Heart right ventricle (tissue), 16 donors: ENCODE results near the gene ITGAE. TPM values are rescaled to one million over a fixed set of nuclear protein-coding genes. Genes with fewer than 3 reads are reported as not detected.
"Not testable (repeated sequence)": the region's sequence is repeated elsewhere in the genome, so short reads cannot be mapped to it uniquely, and the experiment has no call there.

ENCODE experiments used
- ATAC-seq, 8 donors: fragments of 200-7000 bp; cut with Tn5 transposase; one replicate each; pipeline ENCODE4 v1.9.1; 2020; ENCODE audit warnings: mild to moderate bottlenecking in 8 of 8, moderate library complexity in 8 of 8, moderate number of reproducible peaks in 1 of 8
- DNase-seq, 2 donors: peaks; one replicate each; pipeline ENCODE4 v3.0.0-alpha.2; 2020
- H3K27ac ChIP-seq, 10 donors: fragments of 200-600 bp; sonication (generic) in 2 of 10; one replicate each; pipeline versions ENCODE4 v1.5.0 to v1.8.0; 2020 to 2022; ENCODE audit warnings: mild to moderate bottlenecking in 3 of 10
- H3K27me3 ChIP-seq, 7 donors: fragments of 200-600 bp; one replicate each; pipeline ENCODE4 v1.8.0; 2021 to 2022; ENCODE audit warnings: mild to moderate bottlenecking in 2 of 7
- H3K36me3 ChIP-seq, 9 donors: fragments of 200-600 bp; sonication (generic) in 1 of 9; one replicate each; pipeline versions ENCODE4 v1.5.0 to v1.8.0; 2020 to 2022; ENCODE audit warnings: mild to moderate bottlenecking in 2 of 9
- H3K4me1 ChIP-seq, 9 donors: fragments of 200-600 bp; sonication (generic) in 1 of 9; one replicate each; pipeline versions ENCODE4 v1.5.0 to v1.8.0; 2020 to 2022; ENCODE audit warnings: mild to moderate bottlenecking in 4 of 9
- H3K4me3 ChIP-seq, 10 donors: fragments of 200-600 bp; sonication (generic) in 2 of 10; one replicate each; pipeline versions ENCODE4 v1.5.0 to v1.8.0; 2020 to 2022; ENCODE audit warnings: mild to moderate bottlenecking in 7 of 10, moderate library complexity in 2 of 10
- H3K9me3 ChIP-seq, 11 donors: fragments of 200-600 bp in 10 of 11; sonication (generic) in 2 of 11; one replicate each; pipeline versions ENCODE4 v1.5.0 to v1.8.0; 2013 to 2022; ENCODE audit warnings: mild to moderate bottlenecking in 2 of 11, control low read depth in 1 of 11, moderate library complexity in 1 of 11
- whole genome bisulfite sequencing, 2 donors: extraction: QIAGEN DNeasy Blood & Tissue Kit; methylation state at CpG; one replicate each; pipeline ENCODE4 v1.1.7; 2013; ENCODE audit warnings: inconsistent platforms in 1 of 2; 5-methylcytosine and 5-hydroxymethylcytosine counted together
- intact Hi-C, 10 donors: fragments of 100-400 bp; cut with DNase I; formaldehyde crosslinking; loops; one replicate each; pipeline versions ENCODE4 v1.11.1 to v1.14.2; 2022
- polyA plus RNA-seq, 2 donors: library from polyadenylated mRNA; stranded (reverse); fragments of 200-250 nt; gene quantifications; one replicate each; pipeline ENCODE4 v1.2.3, GENCODE V29; 2013
- total RNA-seq, 10 donors: library from RNA; stranded (reverse); fragmentation: NEBNext Ultra II Directional in 3 of 10; extraction: Animal tissue kit (Norgen Biotek cat#: 25700) in 3 of 10; gene quantifications; one replicate each; pipeline versions ENCODE4 v1.2.1 to v1.2.4, GENCODE V29; 2021 to 2023
- TF ChIP-seq, protein P1 (sequence below), 9 donors: fragments of 200-600 bp; sonication (generic) in 2 of 9; IDR thresholded peaks; one replicate each; pipeline versions ENCODE4 v1.5.0 to v1.8.0; 2021 to 2022; ENCODE audit warnings: antibody characterized with exemption in 9 of 9, mild to moderate bottlenecking in 5 of 9, moderate library complexity in 1 of 9
- donor health status: Arrhythmogenic right ventricular cardiomyopathy.
- donor health status: ischemic (EF 13 %, LVEDD 7.1; RV severe dilation, severe dysfunction).
- donor health status: healthy with polysubstance abuse.
- donor health status: DM: no; HTN: yes; CAD: no.
- donor health status: DM: no; HTN: no; CAD: no.
- donor health status: ischemic (EF 25% LVEDD 6.9; RV normal size, moderate dysfunction).
- donor health status: ischemic (EF 25% LVEDD 5.7; RV mildly dilated, moderate dysfunction).
- donor health status: healthy.
- donor health status: DM: yes; HTN: yes; CAD: no.
- donor health status: Ischemic cardiomyopathy.
- donor health status: ischemic (EF 35%, LVEDD 5.7; RV mildly dilated, moderate dysfunction).
- donor health status: nonischemic (EF 11% LVEDD 7.7; RV severe dilation, severe dysfunction).
- donor health status: DM: yes; HTN: yes; CAD: no.
- donor health status: PGD.
- donor health status: ischemic (EF 29% LVEDD 5.4; RV normal size, mild dysfunction).
- donor health status: nonischemic (EF 23%, LVEDD 6.1; RV moderate dilation, normal function).

The ITGAE gene
- total and polyA plus RNA-seq, 12 donors, result 14.0 to 35.4 (median 16.8) TPM

DNA sequence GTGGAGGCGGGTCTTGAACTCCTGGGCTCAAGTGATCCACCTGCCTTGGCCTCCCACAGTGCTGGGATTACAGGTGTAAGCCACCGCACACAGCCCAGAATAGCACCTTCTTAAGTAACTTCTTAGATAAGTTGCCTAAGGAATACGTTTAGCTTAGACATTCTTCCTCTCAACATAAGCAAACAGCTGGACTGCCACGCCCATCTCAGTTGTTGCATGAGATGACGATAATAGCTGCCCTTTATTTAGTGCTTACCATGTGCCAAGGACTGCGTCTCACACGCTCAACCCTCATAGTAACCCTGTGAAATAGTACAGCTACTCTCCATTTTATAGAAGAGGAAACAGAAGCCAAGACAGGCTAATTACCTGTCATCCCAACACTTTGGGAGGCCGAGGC lies 65.5 kb downstream of the ITGAE start:
- Histone ChIP-seq H3K27me3 (peaks cover 0 to 10% (median 0%) of the 10 kb centered on the region in 7 donors), H3K4me3 (no peak overlapping the region), H3K4me1 (peaks cover 0 to 24% (median 7%) of the 10 kb centered on the region in 9 donors), H3K36me3 (no peaks in the 10 kb centered on the region), H3K27ac (no peak overlapping the region), H3K9me3 (no peaks in the 10 kb centered on the region)
- intact Hi-C loops, result loop anchor here in 5 of 10 donors (5.0 to 10.0 kb wide), 6 partner anchors 53 to 339 kb away; partner anchors contain the start of gene NCBP3 (in 1 of the 5)
- TF ChIP-seq, protein P1, sequence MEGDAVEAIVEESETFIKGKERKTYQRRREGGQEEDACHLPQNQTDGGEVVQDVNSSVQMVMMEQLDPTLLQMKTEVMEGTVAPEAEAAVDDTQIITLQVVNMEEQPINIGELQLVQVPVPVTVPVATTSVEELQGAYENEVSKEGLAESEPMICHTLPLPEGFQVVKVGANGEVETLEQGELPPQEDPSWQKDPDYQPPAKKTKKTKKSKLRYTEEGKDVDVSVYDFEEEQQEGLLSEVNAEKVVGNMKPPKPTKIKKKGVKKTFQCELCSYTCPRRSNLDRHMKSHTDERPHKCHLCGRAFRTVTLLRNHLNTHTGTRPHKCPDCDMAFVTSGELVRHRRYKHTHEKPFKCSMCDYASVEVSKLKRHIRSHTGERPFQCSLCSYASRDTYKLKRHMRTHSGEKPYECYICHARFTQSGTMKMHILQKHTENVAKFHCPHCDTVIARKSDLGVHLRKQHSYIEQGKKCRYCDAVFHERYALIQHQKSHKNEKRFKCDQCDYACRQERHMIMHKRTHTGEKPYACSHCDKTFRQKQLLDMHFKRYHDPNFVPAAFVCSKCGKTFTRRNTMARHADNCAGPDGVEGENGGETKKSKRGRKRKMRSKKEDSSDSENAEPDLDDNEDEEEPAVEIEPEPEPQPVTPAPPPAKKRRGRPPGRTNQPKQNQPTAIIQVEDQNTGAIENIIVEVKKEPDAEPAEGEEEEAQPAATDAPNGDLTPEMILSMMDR (IDR thresholded peaks at IDR 0.05), result no peak
- no peak for ATAC-seq
- no peak for DNase-seq
- WGBS, 2 donors, result 71 to 75% methylated on average over 8 of the region's 8 CpGs

GRCh38 chr17:3734911-3735276 lies 66.1 kb downstream of the ITGAE start:
- not testable (repeated sequence) for H3K9me3 ChIP-seq, H3K4me3 ChIP-seq, ATAC-seq, H3K27ac ChIP-seq, DNase-seq, H3K27me3 ChIP-seq, H3K36me3 ChIP-seq
- intact Hi-C loops, result loop anchor here in 5 of 10 donors (5.0 to 10.0 kb wide), 6 partner anchors 53 to 340 kb away; partner anchors contain the start of gene NCBP3 (in 1 of the 5)
- H3K4me1 ChIP-seq, result peaks cover 0 to 24% (median 7%) of the 10 kb centered on the region in 9 donors
- 89 to 92% methylated on average over 10 of the region's 10 CpGs for WGBS, 2 donors

- intact Hi-C loops, result loop anchor here in 3 of 10 donors (10.0 kb wide), 3 partner anchors 93 to 343 kb away; no protein-coding TSS in a partner anchor
- no peak for DNase-seq
- peak in 2 of 8 donors; percentile 27 to 51 for ATAC-seq
- Histone ChIP-seq H3K4me1 (peaks cover 0 to 12% (median 0%) of the 10 kb centered on the region in 9 donors), H3K27me3 (peaks cover 0 to 10% (median 0%) of the 10 kb centered on the region in 7 donors), H3K4me3 (no peak overlapping the region), H3K36me3 (no peaks in the 10 kb centered on the region), H3K9me3 (no peaks in the 10 kb centered on the region), H3K27ac (no peak overlapping the region)
- TF ChIP-seq, protein P1 (IDR thresholded peaks at IDR 0.05), result peak in 1 of 9 donors; percentile 6
- WGBS, 2 donors, result 37 to 46% methylated on average over 9 of the region's 9 CpGs
Measured at GRCh38 chr17:3732210-3732621, 68.8 kb downstream of the ITGAE start.

DNA sequence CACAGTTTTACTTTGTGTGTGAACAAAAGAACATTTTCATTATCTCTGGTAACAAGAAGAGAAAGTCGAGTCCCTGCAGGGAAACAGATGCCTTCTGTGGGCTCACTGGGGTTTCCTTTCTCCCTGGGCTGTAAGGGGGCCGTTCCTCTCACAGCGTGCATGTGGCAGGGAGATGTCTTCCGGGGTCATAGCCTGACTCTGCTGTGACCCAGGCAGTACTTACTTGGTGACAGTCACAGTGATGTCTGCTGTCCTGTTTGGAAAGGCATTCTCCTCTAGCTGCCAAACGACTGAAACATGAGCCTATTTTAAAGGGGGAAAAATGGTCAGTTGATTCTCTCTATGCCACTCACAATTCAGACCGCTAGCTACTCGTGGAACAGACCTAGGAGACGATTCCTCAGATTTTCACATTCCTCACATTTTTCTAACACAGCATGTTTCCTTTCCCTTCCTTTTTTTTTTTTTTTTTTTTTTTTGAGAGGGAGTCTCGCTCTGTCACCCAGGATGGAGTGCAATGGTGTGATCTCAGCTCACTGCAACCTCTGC lies 70.0 kb downstream of the ITGAE start:
- TF ChIP-seq, protein P1 (IDR thresholded peaks at IDR 0.05), result no peak
- WGBS, 2 donors, result 32 to 36% methylated on average over 9 of the region's 9 CpGs
- no peak for DNase-seq
- intact Hi-C loops, result loop anchor here in 3 of 10 donors (10.0 kb wide), 3 partner anchors 94 to 344 kb away; no protein-coding TSS in a partner anchor
- H3K36me3 ChIP-seq, result no peaks in the 10 kb centered on the region
- ATAC-seq, result peak in 1 of 8 donors; percentile 48
- no peak overlapping the region for H3K27ac ChIP-seq
- no peak overlapping the region for H3K4me3 ChIP-seq
- no peaks in the 10 kb centered on the region for H3K9me3 ChIP-seq
- H3K4me1 ChIP-seq, result peaks cover 0 to 12% (median 0%) of the 10 kb centered on the region in 9 donors
- peaks cover 0 to 10% (median 0%) of the 10 kb centered on the region in 7 donors for H3K27me3 ChIP-seq

DNA sequence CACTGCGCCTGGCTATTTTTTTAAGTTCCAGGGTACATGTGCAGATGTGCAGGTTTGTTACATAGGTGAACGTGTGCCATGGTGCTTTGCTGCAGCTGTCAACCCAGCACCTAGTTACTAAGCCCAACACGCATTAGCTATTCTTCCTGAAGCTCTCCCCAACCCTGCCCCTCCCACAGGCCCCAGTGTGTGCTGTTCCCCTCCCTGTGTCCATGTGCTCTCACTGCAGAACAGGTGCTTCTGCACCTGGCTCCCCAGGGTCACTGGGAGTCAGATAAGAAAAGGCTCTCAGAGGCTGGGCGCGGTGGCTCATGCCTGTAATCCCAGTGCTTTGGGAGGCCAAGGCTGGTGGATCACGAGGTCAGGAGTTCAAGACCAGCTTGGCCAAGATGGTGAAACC lies 71.1 kb downstream of the ITGAE start:
- Histone ChIP-seq H3K4me3 (no peak overlapping the region), H3K4me1 (peaks cover 0 to 12% (median 0%) of the 10 kb centered on the region in 9 donors), H3K9me3 (no peaks in the 10 kb centered on the region), H3K27ac (no peak overlapping the region), H3K27me3 (peaks cover 0 to 3% (median 0%) of the 10 kb centered on the region in 7 donors), H3K36me3 (no peaks in the 10 kb centered on the region)
- ATAC-seq (no peak), DNase-seq (no peak)
- 96% methylated on average over 6 of the region's 6 CpGs for WGBS, 2 donors
- intact Hi-C loops, result loop anchor here in 3 of 10 donors (10.0 kb wide), 3 partner anchors 95 to 345 kb away; no protein-coding TSS in a partner anchor
- TF ChIP-seq, protein P1 (IDR thresholded peaks at IDR 0.05), result no peak

DNA sequence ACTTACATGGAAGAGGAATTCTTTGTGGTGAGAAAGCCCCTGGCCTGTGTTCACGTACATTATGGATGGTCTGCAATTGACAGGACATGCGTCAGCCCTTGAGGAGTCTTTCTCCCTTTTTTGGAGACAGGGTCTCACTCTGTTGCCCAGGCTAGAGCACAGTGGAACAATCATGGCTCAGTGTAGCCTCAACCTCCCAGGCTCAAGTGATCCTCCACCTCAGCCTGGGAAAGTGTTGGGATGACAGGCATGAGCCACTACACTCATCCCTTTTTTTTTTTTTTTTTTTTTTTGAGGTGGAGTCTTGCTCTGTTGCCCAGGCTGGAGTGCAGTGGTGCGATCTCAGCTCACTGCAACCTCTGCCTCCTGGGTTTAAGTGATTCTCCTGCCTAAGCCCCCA lies 72.9 kb downstream of the ITGAE start:
- intact Hi-C loops, DNase-seq, H3K4me3 ChIP-seq, H3K36me3 ChIP-seq, H3K27ac ChIP-seq, ATAC-seq, H3K27me3 ChIP-seq, H3K9me3 ChIP-seq: not testable (repeated sequence)
- H3K4me1 ChIP-seq, result peaks cover 5 to 22% (median 9%) of the 10 kb centered on the region in 9 donors
- 94 to 100% methylated on average over 3 of the region's 3 CpGs for WGBS, 2 donors
